ENCODE results near the gene TSHR. TPM values are rescaled to one million over a fixed set of nuclear protein-coding genes. Genes with fewer than 3 reads are reported as not detected.
A peak's percentile ranks its signal among the peaks of the same experiment; 100 is the strongest.

Gene TSHR
- total and polyA plus RNA-seq, 2 donors (not counting 3 experiments of a cell fraction or from before 2014, with no cell fraction given): not detected

DNA sequence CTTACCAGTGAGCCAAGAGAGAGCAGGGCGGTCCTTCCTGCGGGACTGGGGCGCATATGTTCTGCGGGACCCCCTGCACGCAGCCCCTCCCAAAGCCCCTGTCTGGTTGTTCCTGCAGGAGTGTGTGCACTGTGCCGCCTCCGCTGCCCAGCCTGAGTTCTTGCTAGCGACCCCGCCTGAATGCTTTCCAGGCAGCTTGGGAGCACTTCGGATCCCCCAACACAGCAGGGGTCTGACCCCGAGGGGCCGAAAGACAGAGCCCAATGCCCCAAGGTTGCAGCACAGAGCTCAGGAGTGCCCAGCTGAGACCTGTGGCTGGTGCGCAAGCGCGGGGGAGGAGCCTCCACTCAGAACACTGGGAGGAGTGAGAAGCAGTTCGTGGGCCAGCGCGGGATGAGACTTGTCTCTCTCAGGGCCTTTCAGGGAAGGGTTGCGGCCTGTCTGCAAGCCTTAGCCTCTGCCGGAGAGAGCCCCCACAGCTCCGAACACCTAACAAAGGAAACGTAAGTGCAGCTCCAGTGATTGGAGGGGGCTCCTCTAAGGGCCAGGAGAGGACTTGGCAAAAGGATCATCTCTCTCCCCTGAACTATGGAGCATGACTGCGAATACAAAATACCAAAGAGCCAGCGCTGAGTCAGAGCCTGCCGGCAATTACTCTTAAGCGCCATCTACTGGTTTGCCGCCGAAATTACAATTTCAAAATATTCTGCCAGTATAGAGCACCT is 214.8 kb downstream of the TSHR start:
- peak overlapping the region; percentile 77 for H3K27ac ChIP-seq (ENCODE audit: insufficient read depth, low read depth, low read length)
- dilution Hi-C loops (cut with MboI; ENCODE audit: extremely low pct_ligation_motif_present, low sequenced_read_pairs) (no loop called here), intact Hi-C loops (cut with micrococcal nuclease) (loop anchor here (1.0 to 5.0 kb wide), 6 partner anchors 49 to 1114 kb away; partner anchors contain the start of gene CEP128)
- H3K4me1 ChIP-seq (ENCODE audit: control insufficient read depth, extremely low read depth, insufficient read depth, low read length): peaks cover 12% of the 10 kb centered on the region
- no peaks in the 10 kb centered on the region for H3K36me3 ChIP-seq (ENCODE audit: control insufficient read depth in 2 of 2, extremely low read depth in 1 of 2, insufficient read depth in 2 of 2, low read length in 2 of 2)
- H3K79me2 ChIP-seq (ENCODE audit: control insufficient read depth, insufficient read depth, low read length): no peaks in the 10 kb centered on the region
- peak overlapping the region; percentile 33 to 72 (median 50) for H3K4me3 ChIP-seq (replicated peaks in 1 of 3; ENCODE audit: insufficient read depth in 1 of 3, low read depth in 1 of 3, low read length in 3 of 3)
- DNase-seq (ENCODE audit: low read depth, low spot score) (peak; percentile 92), FAIRE-seq (peak; percentile 92)
- H3K9ac ChIP-seq (replicated peaks; ENCODE audit: extremely low read depth, insufficient read depth, low read length): peak overlapping the region; percentile 78
- TF ChIP-seq EZH2 (IDR thresholded peaks at IDR 0.05; ENCODE audit: borderline replicate concordance, low read depth, low read length, severe bottlenecking) (no peak), POLR2A (IDR thresholded peaks at IDR 0.05; ENCODE audit: low read depth, low read length) (peak; percentile 87), FOS (IDR thresholded peaks at IDR 0.05; ENCODE audit: borderline replicate concordance, insufficient read depth, low read length) (peak; percentile 86), MYC (IDR thresholded peaks at IDR 0.05; ENCODE audit: low read depth, low read length) (no peak), JUN (IDR thresholded peaks at IDR 0.05; ENCODE audit: borderline replicate concordance, insufficient read depth, insufficient read length, low read depth) (peak; percentile 49), GATA2 (IDR thresholded peaks at IDR 0.05; ENCODE audit: insufficient read depth, insufficient read length, low read depth, low read length) (no peak), POLR2AphosphoS5 (IDR thresholded peaks at IDR 0.05; ENCODE audit: insufficient read depth, low read depth, low read length) (peak; percentile 64)
- TF ChIP-seq, protein P1, sequence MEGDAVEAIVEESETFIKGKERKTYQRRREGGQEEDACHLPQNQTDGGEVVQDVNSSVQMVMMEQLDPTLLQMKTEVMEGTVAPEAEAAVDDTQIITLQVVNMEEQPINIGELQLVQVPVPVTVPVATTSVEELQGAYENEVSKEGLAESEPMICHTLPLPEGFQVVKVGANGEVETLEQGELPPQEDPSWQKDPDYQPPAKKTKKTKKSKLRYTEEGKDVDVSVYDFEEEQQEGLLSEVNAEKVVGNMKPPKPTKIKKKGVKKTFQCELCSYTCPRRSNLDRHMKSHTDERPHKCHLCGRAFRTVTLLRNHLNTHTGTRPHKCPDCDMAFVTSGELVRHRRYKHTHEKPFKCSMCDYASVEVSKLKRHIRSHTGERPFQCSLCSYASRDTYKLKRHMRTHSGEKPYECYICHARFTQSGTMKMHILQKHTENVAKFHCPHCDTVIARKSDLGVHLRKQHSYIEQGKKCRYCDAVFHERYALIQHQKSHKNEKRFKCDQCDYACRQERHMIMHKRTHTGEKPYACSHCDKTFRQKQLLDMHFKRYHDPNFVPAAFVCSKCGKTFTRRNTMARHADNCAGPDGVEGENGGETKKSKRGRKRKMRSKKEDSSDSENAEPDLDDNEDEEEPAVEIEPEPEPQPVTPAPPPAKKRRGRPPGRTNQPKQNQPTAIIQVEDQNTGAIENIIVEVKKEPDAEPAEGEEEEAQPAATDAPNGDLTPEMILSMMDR (IDR thresholded peaks at IDR 0.05; ENCODE audit: extremely low read depth in 1 of 2, insufficient read depth in 1 of 2, low read depth in 1 of 2, low read length in 2 of 2): peak; percentile 76 to 88
- TF ChIP-seq, protein P2, sequence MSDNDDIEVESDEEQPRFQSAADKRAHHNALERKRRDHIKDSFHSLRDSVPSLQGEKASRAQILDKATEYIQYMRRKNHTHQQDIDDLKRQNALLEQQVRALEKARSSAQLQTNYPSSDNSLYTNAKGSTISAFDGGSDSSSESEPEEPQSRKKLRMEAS (IDR thresholded peaks at IDR 0.05; ENCODE audit: insufficient read depth, insufficient read length): peak; percentile 5
- peak overlapping the region; percentile 80 for H3K4me2 ChIP-seq (ENCODE audit: insufficient read depth, low read length)
- ChIA-PET CTCF (interaction anchor here (0.6 to 3.6 kb wide), 15 partner anchors 8 to 1114 kb away, joined by 3 to 36 read pairs (median 5); partner anchors contain the start of gene TSHR), POLR2A (interaction anchor here (1.2 to 2.0 kb wide), 3 partner anchors 49 to 229 kb away, joined by 4 to 16 read pairs (median 11); partner anchors contain the start of genes CEP128 and GTF2A1)
- peak overlapping the region; percentile 99 for H2AFZ ChIP-seq (ENCODE audit: low read depth, low read length)
- H3K27me3 ChIP-seq (ENCODE audit: control insufficient read depth in 2 of 2, insufficient read depth in 2 of 2, low read length in 2 of 2): no peaks in the 10 kb centered on the region
- H4K20me1 ChIP-seq (replicated peaks; ENCODE audit: control insufficient read depth, extremely low read depth, insufficient read depth, low read length): no peaks in the 10 kb centered on the region
- no peaks in the 10 kb centered on the region for H3K9me3 ChIP-seq (replicated peaks; ENCODE audit: control insufficient read depth, insufficient read depth, low read length)
- BruUV-seq (replicated peaks): no TSS peak
- H3K9me1 ChIP-seq (replicated peaks; ENCODE audit: control insufficient read depth, extremely low read depth, insufficient read depth, low read length): no peaks in the 10 kb centered on the region
